Cardiac fibroblast (primary cell): ENCODE data around the gene FXYD3.

Experiments
- DNase-seq, 2 donors: peaks; one replicate each; pipeline versions ENCODE4 v3.0.0 to v3.0.0-alpha.2; 2010; ENCODE audit warnings: low read depth in 2 of 2
- H3K4me3 ChIP-seq, 2 donors: replicated peaks in 1 of 2; 1 replicate in 1 of 2; 2 replicates in 1 of 2; pipeline ENCODE4 v1.5.1; 2011; ENCODE audit warnings: low read depth in 2 of 2, low read length in 2 of 2, mild to moderate bottlenecking in 2 of 2, moderate library complexity in 1 of 2
- TF ChIP-seq, protein P1 (sequence below): IDR thresholded peaks from one replicate; pipeline ENCODE4 v1.5.1; 2011; ENCODE audit warnings: low read depth, mild to moderate bottlenecking, low read length, inconsistent platforms

FXYD3 gene

GRCh38 chr19:35073516-35073915 is 42.1 kb upstream of the FXYD3 start:
- no peak overlapping the region for H3K4me3 ChIP-seq
- TF ChIP-seq, protein P1, sequence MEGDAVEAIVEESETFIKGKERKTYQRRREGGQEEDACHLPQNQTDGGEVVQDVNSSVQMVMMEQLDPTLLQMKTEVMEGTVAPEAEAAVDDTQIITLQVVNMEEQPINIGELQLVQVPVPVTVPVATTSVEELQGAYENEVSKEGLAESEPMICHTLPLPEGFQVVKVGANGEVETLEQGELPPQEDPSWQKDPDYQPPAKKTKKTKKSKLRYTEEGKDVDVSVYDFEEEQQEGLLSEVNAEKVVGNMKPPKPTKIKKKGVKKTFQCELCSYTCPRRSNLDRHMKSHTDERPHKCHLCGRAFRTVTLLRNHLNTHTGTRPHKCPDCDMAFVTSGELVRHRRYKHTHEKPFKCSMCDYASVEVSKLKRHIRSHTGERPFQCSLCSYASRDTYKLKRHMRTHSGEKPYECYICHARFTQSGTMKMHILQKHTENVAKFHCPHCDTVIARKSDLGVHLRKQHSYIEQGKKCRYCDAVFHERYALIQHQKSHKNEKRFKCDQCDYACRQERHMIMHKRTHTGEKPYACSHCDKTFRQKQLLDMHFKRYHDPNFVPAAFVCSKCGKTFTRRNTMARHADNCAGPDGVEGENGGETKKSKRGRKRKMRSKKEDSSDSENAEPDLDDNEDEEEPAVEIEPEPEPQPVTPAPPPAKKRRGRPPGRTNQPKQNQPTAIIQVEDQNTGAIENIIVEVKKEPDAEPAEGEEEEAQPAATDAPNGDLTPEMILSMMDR: no peak
- DNase-seq: no peak

DNA sequence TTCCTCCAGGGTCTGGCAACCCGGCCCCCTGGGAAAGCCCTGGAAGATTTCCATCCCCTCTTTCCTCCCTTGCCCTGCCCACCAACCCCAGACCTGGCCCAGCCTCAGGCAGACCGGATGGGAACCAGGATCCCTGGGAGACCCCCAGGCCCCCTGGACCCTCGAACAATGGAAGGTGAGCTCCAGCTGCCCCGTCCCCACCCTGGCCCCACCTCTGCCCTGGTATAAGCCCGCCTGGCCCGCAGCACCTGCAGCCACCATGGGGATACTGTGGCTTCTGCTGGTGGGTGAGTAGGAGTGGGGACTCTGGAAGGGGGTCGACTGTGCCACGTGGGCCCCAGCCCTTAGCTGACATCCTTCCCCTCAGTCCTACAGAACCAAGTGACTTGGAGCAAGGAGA is 41.7 kb upstream of the FXYD3 start:
- TF ChIP-seq, protein P1: no peak
- no peak for DNase-seq
- no peak overlapping the region for H3K4me3 ChIP-seq

GRCh38 chr19:35074426-35075201 is 41.0 kb upstream of the FXYD3 start:
- H3K4me3 ChIP-seq: no peak overlapping the region
- TF ChIP-seq, protein P1: no peak
- no peak for DNase-seq

- H3K4me3 ChIP-seq: no peak overlapping the region
- DNase-seq: no peak
- TF ChIP-seq, protein P1: no peak
Observed at GRCh38 chr19:35075202-35076025, 40.2 kb upstream of the FXYD3 start.

GRCh38 chr19:35076026-35076370 is 39.6 kb upstream of the FXYD3 start:
- TF ChIP-seq, protein P1: no peak
- H3K4me3 ChIP-seq: no peak overlapping the region
- no peak for DNase-seq

GRCh38 chr19:35076657-35077056 is 39.0 kb upstream of the FXYD3 start:
- TF ChIP-seq, protein P1: no peak
- DNase-seq: no peak
- H3K4me3 ChIP-seq: no peak overlapping the region
